OCI-LY3 (cell line): ENCODE results near the gene ARID5B.

Experiments
- H2AFZ ChIP-seq: fragments of 200-600, 300-600 bp; shearing (Covaris generic); 2 replicates; pipeline ENCODE4 v1.6.0; 2014; ENCODE audit warnings: antibody characterized with exemption, low read depth, low read length
- H3K27ac ChIP-seq: fragments of 200-600, 300-600 bp; sonication (generic); 2 replicates; pipeline ENCODE4 v1.5.1; 2014; ENCODE audit warnings: mild to moderate bottlenecking, low read length, moderate library complexity, mixed read lengths
- H3K27me3 ChIP-seq: fragments of 200-600, 300-600 bp; sonication (generic); 2 replicates; pipeline ENCODE4 v1.6.1; 2014; ENCODE audit warnings: low read depth, low read length, mixed read lengths
- H3K36me3 ChIP-seq: fragments of 200-600, 300-600 bp; sonication (generic); replicated peaks from 2 replicates; pipeline ENCODE3; 2014; ENCODE audit warnings: low read depth, low read length, mixed read lengths
- H3K4me1 ChIP-seq: fragments of 300-600, 200-600 bp; sonication (generic); 2 replicates; pipeline ENCODE4 v1.6.1; 2014; ENCODE audit warnings: low read length, mixed read lengths
- H3K4me2 ChIP-seq: fragments of 200-600, 300-600 bp; sonication (generic); 2 replicates; pipeline ENCODE4 v1.6.1; 2014; ENCODE audit warnings: low read length, mixed read lengths
- H3K4me3 ChIP-seq: fragments of 300-600, 200-600 bp; sonication (generic); 2 replicates; pipeline ENCODE4 v1.5.1; 2014; ENCODE audit warnings: antibody characterized with exemption, mild to moderate bottlenecking, low read length, moderate library complexity
- H3K79me2 ChIP-seq: fragments of 300-600, 200-600 bp; shearing (Covaris generic); 2 replicates; pipeline ENCODE4 v1.6.1; 2014; ENCODE audit warnings: mild to moderate bottlenecking, low read length, mixed read lengths
- H3K9ac ChIP-seq: fragments of 300-600, 200-600 bp; shearing (Covaris generic); 2 replicates; pipeline ENCODE4 v1.6.0; 2014; ENCODE audit warnings: mild to moderate bottlenecking, low read length, moderate library complexity
- H3K9me3 ChIP-seq: fragments of 200-600, 300-600 bp; shearing (Covaris generic); 2 replicates; pipeline ENCODE4 v1.6.1; 2014; ENCODE audit warnings: low read length, mixed read lengths; ENCODE audit not compliant: insufficient read depth
- H4K20me1 ChIP-seq: fragments of 200-600, 300-600 bp; sonication (generic); 2 replicates; pipeline ENCODE4 v1.6.1; 2016; ENCODE audit warnings: low read length, mixed read lengths; ENCODE audit not compliant: insufficient read depth
- EZH2phosphoT487 ChIP-seq: fragments of 200-600 bp; shearing (Covaris generic); IDR thresholded peaks from 2 replicates; pipeline ENCODE4 v1.6.1; 2018; ENCODE audit warnings: antibody characterized with exemption, mixed run types, low read depth
- TF ChIP-seq, protein P1 (sequence below): fragments of 200-600, 300-600 bp; sonication (generic); IDR thresholded peaks from 2 replicates; pipeline ENCODE4 v1.5.1; 2014; ENCODE audit warnings: antibody characterized with exemption, low read length, low read depth

The ARID5B gene

DNA sequence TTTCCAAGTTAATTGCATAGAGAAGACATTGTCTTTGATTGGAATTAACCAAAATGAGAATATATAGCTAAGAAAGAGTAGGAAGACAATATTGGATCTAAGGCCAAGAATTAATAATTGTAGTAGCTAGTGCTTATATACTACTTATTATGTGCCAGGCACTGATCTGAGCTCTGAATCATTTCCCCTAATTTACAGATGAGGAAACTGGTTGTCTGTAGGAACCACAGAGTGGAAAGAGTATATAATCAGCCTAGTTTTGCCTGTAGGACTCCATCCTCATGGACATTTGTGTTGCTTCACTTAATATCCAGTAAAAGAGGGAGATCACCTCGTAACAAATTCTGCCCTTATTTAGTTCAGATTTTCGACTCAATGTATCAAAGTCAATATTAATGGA, 127.9 kb downstream of the ARID5B start:
- no peaks in the 10 kb centered on the region for H3K79me2 ChIP-seq
- H3K4me2 ChIP-seq: no peak overlapping the region
- H3K27me3 ChIP-seq: no peaks in the 10 kb centered on the region
- H3K4me3 ChIP-seq: no peak overlapping the region
- TF ChIP-seq, protein P1, sequence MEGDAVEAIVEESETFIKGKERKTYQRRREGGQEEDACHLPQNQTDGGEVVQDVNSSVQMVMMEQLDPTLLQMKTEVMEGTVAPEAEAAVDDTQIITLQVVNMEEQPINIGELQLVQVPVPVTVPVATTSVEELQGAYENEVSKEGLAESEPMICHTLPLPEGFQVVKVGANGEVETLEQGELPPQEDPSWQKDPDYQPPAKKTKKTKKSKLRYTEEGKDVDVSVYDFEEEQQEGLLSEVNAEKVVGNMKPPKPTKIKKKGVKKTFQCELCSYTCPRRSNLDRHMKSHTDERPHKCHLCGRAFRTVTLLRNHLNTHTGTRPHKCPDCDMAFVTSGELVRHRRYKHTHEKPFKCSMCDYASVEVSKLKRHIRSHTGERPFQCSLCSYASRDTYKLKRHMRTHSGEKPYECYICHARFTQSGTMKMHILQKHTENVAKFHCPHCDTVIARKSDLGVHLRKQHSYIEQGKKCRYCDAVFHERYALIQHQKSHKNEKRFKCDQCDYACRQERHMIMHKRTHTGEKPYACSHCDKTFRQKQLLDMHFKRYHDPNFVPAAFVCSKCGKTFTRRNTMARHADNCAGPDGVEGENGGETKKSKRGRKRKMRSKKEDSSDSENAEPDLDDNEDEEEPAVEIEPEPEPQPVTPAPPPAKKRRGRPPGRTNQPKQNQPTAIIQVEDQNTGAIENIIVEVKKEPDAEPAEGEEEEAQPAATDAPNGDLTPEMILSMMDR: no peak
- TF ChIP-seq EZH2phosphoT487: no peak
- peaks cover 8% of the 10 kb centered on the region for H3K4me1 ChIP-seq
- no peaks in the 10 kb centered on the region for H3K36me3 ChIP-seq
- H3K9me3 ChIP-seq: no peaks in the 10 kb centered on the region
- H2AFZ ChIP-seq: no peak overlapping the region
- no peak overlapping the region for H3K9ac ChIP-seq
- H3K27ac ChIP-seq: no peak overlapping the region
- H4K20me1 ChIP-seq: no peaks in the 10 kb centered on the region

- Histone ChIP-seq H3K27ac (no peak overlapping the region), H4K20me1 (no peaks in the 10 kb centered on the region), H3K36me3 (no peaks in the 10 kb centered on the region), H3K9me3 (no peaks in the 10 kb centered on the region), H3K79me2 (no peaks in the 10 kb centered on the region), H3K4me3 (no peak overlapping the region), H3K4me1 (peaks cover 8% of the 10 kb centered on the region), H3K9ac (no peak overlapping the region), H3K4me2 (peak overlapping the region; percentile 32; the same call in 1 of the 2 replicates), H3K27me3 (no peaks in the 10 kb centered on the region), H2AFZ (no peak overlapping the region)
- no peak for TF ChIP-seq EZH2phosphoT487
- TF ChIP-seq, protein P1: no peak
Observed at GRCh38 chr10:62031507-62031906, 130.0 kb downstream of the ARID5B start.

- Histone ChIP-seq H3K4me2 (no peak overlapping the region), H3K4me1 (peaks cover 12% of the 10 kb centered on the region)
- TF ChIP-seq EZH2phosphoT487: no peak
Observed at GRCh38 chr10:62033125-62033524, 131.6 kb downstream of the ARID5B start.

DNA sequence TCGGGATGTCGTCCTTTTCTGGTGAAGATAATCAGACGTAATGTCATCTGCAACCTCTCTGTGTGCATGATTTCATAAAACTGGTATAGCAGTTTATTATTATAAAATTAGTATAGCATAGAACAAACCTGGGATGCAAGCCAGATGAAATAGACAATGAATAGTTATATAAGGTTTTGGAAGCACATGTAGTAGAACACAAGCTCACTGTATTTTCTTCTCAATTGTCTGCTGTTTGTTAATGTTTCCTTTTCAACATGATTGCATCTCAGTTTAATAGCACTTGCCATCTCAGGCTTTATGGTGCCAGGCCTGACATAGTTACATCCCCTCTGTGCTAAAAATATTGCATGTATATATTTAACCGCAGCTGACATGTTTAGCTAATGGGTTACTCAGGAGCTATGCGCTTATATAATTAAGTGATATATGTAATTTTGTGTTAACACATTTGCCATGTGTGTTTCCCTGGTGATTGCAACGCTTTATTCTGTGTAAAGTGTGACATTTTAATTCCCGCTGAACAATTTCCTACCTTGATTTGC, 132.7 kb downstream of the ARID5B start:
- H3K9ac ChIP-seq: no peak overlapping the region
- no peaks in the 10 kb centered on the region for H4K20me1 ChIP-seq
- peaks cover 20% of the 10 kb centered on the region for H3K4me1 ChIP-seq
- H3K27me3 ChIP-seq: no peaks in the 10 kb centered on the region
- H2AFZ ChIP-seq: no peak overlapping the region
- no peaks in the 10 kb centered on the region for H3K36me3 ChIP-seq
- H3K9me3 ChIP-seq: no peaks in the 10 kb centered on the region
- H3K79me2 ChIP-seq: no peaks in the 10 kb centered on the region
- H3K27ac ChIP-seq: no peak overlapping the region
- H3K4me2 ChIP-seq: no peak overlapping the region
- TF ChIP-seq, protein P1: no peak
- no peak for TF ChIP-seq EZH2phosphoT487
- H3K4me3 ChIP-seq: no peak overlapping the region

More at GRCh38 chr10:62033125-62033524, 131.6 kb downstream of the ARID5B start:
- H3K36me3 ChIP-seq: no peaks in the 10 kb centered on the region
- H3K4me3 ChIP-seq: no peak overlapping the region
- H4K20me1 ChIP-seq: no peaks in the 10 kb centered on the region
- no peak overlapping the region for H2AFZ ChIP-seq
- H3K79me2 ChIP-seq: no peaks in the 10 kb centered on the region
- H3K9me3 ChIP-seq: no peaks in the 10 kb centered on the region
- H3K27ac ChIP-seq: no peak overlapping the region
- no peak overlapping the region for H3K9ac ChIP-seq
- H3K27me3 ChIP-seq: no peaks in the 10 kb centered on the region
